Loucy (cell line): Measurements from ENCODE around the gene POC5.

Experiments
- H2AFZ ChIP-seq: fragments of 200-600 bp; sonication (generic); 2 replicates; pipeline ENCODE4 v1.6.0; 2016; ENCODE audit warnings: antibody characterized with exemption, mild to moderate bottlenecking, low read length, moderate library complexity
- H3F3A ChIP-seq: fragments of 200-600 bp; 2 replicates; pipeline ENCODE4 v1.6.0; 2016; ENCODE audit warnings: antibody characterized with exemption, low read depth, mild to moderate bottlenecking
- H3K27me3 ChIP-seq: fragments of 200-600 bp; sonication (generic); 2 replicates; pipeline ENCODE4 v1.6.1; 2014; ENCODE audit warnings: low read length, mild to moderate bottlenecking; ENCODE audit not compliant: insufficient read depth, poor library complexity, severe bottlenecking
- H3K36me3 ChIP-seq: fragments of 200-600 bp; sonication (generic); 2 replicates; pipeline ENCODE4 v1.6.1; 2016; ENCODE audit warnings: low read length; ENCODE audit not compliant: insufficient read depth
- H3K4me1 ChIP-seq: fragments of 200-600 bp; sonication (generic); 2 replicates; pipeline ENCODE4 v1.5.1; 2014; ENCODE audit warnings: low read length, mild to moderate bottlenecking; ENCODE audit not compliant: insufficient read depth, poor library complexity, severe bottlenecking
- H3K4me2 ChIP-seq: fragments of 200-600 bp; sonication (generic); 2 replicates; pipeline ENCODE4 v1.6.0; 2014; ENCODE audit warnings: antibody characterized with exemption, low read length, low read depth, mild to moderate bottlenecking; ENCODE audit not compliant: poor library complexity, severe bottlenecking
- H3K4me3 ChIP-seq: fragments of 200-600 bp; sonication (generic); 2 replicates; pipeline ENCODE4 v1.5.1; 2014; ENCODE audit warnings: low read length, mild to moderate bottlenecking, mixed read lengths; ENCODE audit not compliant: poor library complexity, severe bottlenecking
- H3K79me2 ChIP-seq: fragments of 200-600 bp; sonication (generic); 2 replicates; pipeline ENCODE4 v1.6.1; 2014; ENCODE audit warnings: low read length; ENCODE audit not compliant: insufficient read depth
- H3K9ac ChIP-seq: fragments of 200-600 bp; sonication (generic); 2 replicates; pipeline ENCODE4 v1.6.0; 2014; ENCODE audit warnings: mild to moderate bottlenecking, low read depth, low read length, moderate library complexity; ENCODE audit not compliant: poor library complexity, severe bottlenecking
- H3K9me2 ChIP-seq: fragments of 200-600 bp; sonication (generic); replicated peaks from 2 replicates; pipeline ENCODE4 v1.6.1; 2016; ENCODE audit warnings: low read depth, low read length, mixed read lengths
- H3K9me3 ChIP-seq: fragments of 200-600 bp; sonication (generic); 2 replicates; pipeline ENCODE4 v1.6.1; 2014; ENCODE audit warnings: mild to moderate bottlenecking, antibody characterized with exemption, low read length, low read depth; ENCODE audit not compliant: insufficient read depth
- H4K20me1 ChIP-seq: fragments of 200-600 bp; sonication (generic); 2 replicates; pipeline ENCODE4 v1.6.0; 2014; ENCODE audit warnings: antibody characterized with exemption, low read length, mild to moderate bottlenecking; ENCODE audit not compliant: insufficient read depth, poor library complexity, severe bottlenecking
- CTCF ChIP-seq: fragments of 200-600 bp; sonication (generic); conservative IDR thresholded peaks from 2 replicates; pipeline ENCODE4 v1.5.1; 2014; ENCODE audit warnings: mild to moderate bottlenecking, antibody characterized with exemption, low read length
- EZH2phosphoT487 ChIP-seq: fragments of 200-600 bp; IDR thresholded peaks from 2 replicates; pipeline ENCODE4 v1.6.1; 2018; ENCODE audit warnings: antibody characterized with exemption, mild to moderate bottlenecking, moderate library complexity, borderline replicate concordance

The POC5 gene

GRCh38 chr5:75632321-75632720 lies 84.9 kb downstream of the POC5 start:
- no peak overlapping the region for H3K4me3 ChIP-seq
- H3K9me3 ChIP-seq = no peaks in the 10 kb centered on the region
- no peak overlapping the region for H2AFZ ChIP-seq
- H3F3A ChIP-seq = no peaks in the 10 kb centered on the region
- no peaks in the 10 kb centered on the region for H3K27me3 ChIP-seq
- peaks cover 15% of the 10 kb centered on the region for H3K4me1 ChIP-seq
- TF ChIP-seq CTCF = no peak
- no peak for TF ChIP-seq EZH2phosphoT487
- no peaks in the 10 kb centered on the region for H3K79me2 ChIP-seq
- H4K20me1 ChIP-seq = no peaks in the 10 kb centered on the region
- H3K9ac ChIP-seq = no peak overlapping the region
- H3K4me2 ChIP-seq = no peak overlapping the region
- H3K9me2 ChIP-seq = no peaks in the 10 kb centered on the region
- H3K36me3 ChIP-seq = no peaks in the 10 kb centered on the region

GRCh38 chr5:75630875-75631274 lies 86.4 kb downstream of the POC5 start:
- Histone ChIP-seq H3F3A (no peaks in the 10 kb centered on the region), H3K4me2 (no peak overlapping the region), H3K9me2 (no peaks in the 10 kb centered on the region), H3K79me2 (no peaks in the 10 kb centered on the region), H3K9me3 (no peaks in the 10 kb centered on the region), H3K9ac (no peak overlapping the region), H3K4me3 (no peak overlapping the region), H3K36me3 (no peaks in the 10 kb centered on the region), H3K4me1 (peaks cover 30% of the 10 kb centered on the region), H4K20me1 (no peaks in the 10 kb centered on the region), H3K27me3 (no peaks in the 10 kb centered on the region), H2AFZ (no peak overlapping the region)
- TF ChIP-seq EZH2phosphoT487 = no peak
- TF ChIP-seq CTCF = no peak

DNA sequence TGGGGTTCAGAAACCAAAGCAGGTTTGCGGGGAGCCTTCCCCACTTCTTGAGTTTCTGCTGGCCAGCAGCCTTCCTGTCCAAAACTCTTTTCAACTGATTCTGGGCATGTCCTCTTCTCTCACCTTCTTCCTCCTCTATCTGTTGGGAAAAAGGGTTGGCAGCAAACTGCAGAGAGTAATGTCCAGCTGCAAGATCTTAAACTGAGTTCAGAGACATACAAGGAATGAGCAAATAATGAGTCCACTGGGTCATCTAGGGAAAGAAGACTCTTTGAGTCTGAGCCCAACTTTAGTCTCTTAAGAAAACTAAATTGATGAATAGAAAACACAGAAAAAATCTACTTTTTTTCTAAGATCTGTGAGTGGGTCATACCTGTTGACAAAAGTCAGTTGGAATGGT lies 89.4 kb downstream of the POC5 start:
- no peak overlapping the region for H3K4me3 ChIP-seq
- no peak overlapping the region for H3K9ac ChIP-seq
- no peaks in the 10 kb centered on the region for H3F3A ChIP-seq
- no peaks in the 10 kb centered on the region for H3K9me2 ChIP-seq
- no peak overlapping the region for H2AFZ ChIP-seq
- H4K20me1 ChIP-seq = no peaks in the 10 kb centered on the region
- peaks cover 24% of the 10 kb centered on the region for H3K4me1 ChIP-seq
- TF ChIP-seq EZH2phosphoT487 = no peak
- no peak for TF ChIP-seq CTCF
- H3K4me2 ChIP-seq = no peak overlapping the region
- H3K27me3 ChIP-seq = no peaks in the 10 kb centered on the region
- no peaks in the 10 kb centered on the region for H3K36me3 ChIP-seq
- no peaks in the 10 kb centered on the region for H3K79me2 ChIP-seq
- H3K9me3 ChIP-seq = no peaks in the 10 kb centered on the region
